OCI-LY1 (cell line): ENCODE results near the gene RPL35A.
"Not testable (repeated sequence)": the region's sequence is repeated elsewhere in the genome, so short reads cannot be mapped to it uniquely, and the experiment has no call there.

ENCODE experiments used
- H2AFZ ChIP-seq: fragments of 200-600 bp; sonication (generic), shearing (Covaris generic); 2 replicates; pipeline ENCODE4 v1.6.0; 2014; ENCODE audit warnings: antibody characterized with exemption, mild to moderate bottlenecking, low read length
- H3F3A ChIP-seq: fragments of 200-600 bp; sonication (generic), shearing (Covaris generic); 2 replicates; pipeline ENCODE4 v1.6.0; 2014; ENCODE audit warnings: mild to moderate bottlenecking, antibody characterized with exemption, low read length, moderate library complexity; ENCODE audit not compliant: insufficient read depth
- H3K27ac ChIP-seq: fragments of 200-600 bp; sonication (generic); 2 replicates; pipeline ENCODE4 v1.5.1; 2014; ENCODE audit warnings: low read length, mixed run types, mild to moderate bottlenecking, low read depth; ENCODE audit not compliant: poor library complexity, severe bottlenecking
- H3K27me3 ChIP-seq: fragments of 200-600 bp; sonication (generic); 2 replicates; pipeline ENCODE4 v1.6.0; 2014; ENCODE audit warnings: antibody characterized with exemption, mild to moderate bottlenecking, low read length, moderate library complexity; ENCODE audit not compliant: insufficient read depth
- H3K36me3 ChIP-seq: fragments of 200-600 bp; sonication (generic); 2 replicates; pipeline ENCODE4 v1.6.1; 2014; ENCODE audit warnings: mild to moderate bottlenecking, antibody characterized with exemption, low read length, moderate library complexity, mixed read lengths; ENCODE audit not compliant: insufficient read depth
- H3K4me1 ChIP-seq: fragments of 200-600 bp; sonication (generic); 2 replicates; pipeline ENCODE4 v1.5.1; 2014; ENCODE audit warnings: mild to moderate bottlenecking, low read length, moderate library complexity; ENCODE audit not compliant: insufficient read depth, severe bottlenecking
- H3K4me2 ChIP-seq: fragments of 200-600 bp; sonication (generic), shearing (Covaris generic); 2 replicates; pipeline ENCODE4 v1.6.1; 2014; ENCODE audit warnings: low read length
- H3K4me3 ChIP-seq: fragments of 200-600 bp; sonication (generic); 2 replicates; pipeline ENCODE4 v1.5.1; 2014; ENCODE audit warnings: low read length, low read depth, mild to moderate bottlenecking, mixed read lengths; ENCODE audit not compliant: poor library complexity, severe bottlenecking
- H3K79me2 ChIP-seq: fragments of 200-600 bp; shearing (Covaris generic); 2 replicates; pipeline ENCODE4 v1.6.1; 2016; ENCODE audit warnings: mixed run types, low read length, mixed read lengths; ENCODE audit not compliant: insufficient read depth
- H3K9ac ChIP-seq: fragments of 200-600 bp; sonication (generic), shearing (Covaris generic); 2 replicates; pipeline ENCODE4 v1.6.1; 2014; ENCODE audit warnings: mild to moderate bottlenecking, low read length, mixed read lengths
- H3K9me2 ChIP-seq: fragments of 200-600 bp; sonication (generic), shearing (Covaris generic); 2 replicates; pipeline ENCODE4 v1.6.1; 2014; ENCODE audit warnings: low read depth, mild to moderate bottlenecking, low read length, mixed read lengths
- H3K9me3 ChIP-seq: fragments of 200-600 bp; shearing (Covaris generic); 2 replicates; pipeline ENCODE4 v1.6.1; 2014; ENCODE audit warnings: low read length, mixed read lengths
- H4K20me1 ChIP-seq: fragments of 200-600 bp; sonication (generic), shearing (Covaris generic); 2 replicates; pipeline ENCODE4 v1.6.0; 2016; ENCODE audit warnings: mild to moderate bottlenecking, low read length; ENCODE audit not compliant: insufficient read depth
- EZH2 ChIP-seq: fragments of 200-600 bp; sonication (generic), shearing (Covaris generic); IDR thresholded peaks from 2 replicates; pipeline ENCODE4 v1.8.0; 2017; ENCODE audit warnings: borderline replicate concordance, mixed run types, mild to moderate bottlenecking, antibody characterized with exemption, low read length, moderate library complexity, mixed read lengths
- TF ChIP-seq, protein P1 (sequence below): fragments of 200-600 bp; sonication (generic), shearing (Covaris generic); IDR thresholded peaks from 2 replicates; pipeline ENCODE4 v1.5.1; 2017; ENCODE audit warnings: mild to moderate bottlenecking, antibody characterized with exemption, low read length, moderate library complexity, mixed read lengths

Gene RPL35A

DNA sequence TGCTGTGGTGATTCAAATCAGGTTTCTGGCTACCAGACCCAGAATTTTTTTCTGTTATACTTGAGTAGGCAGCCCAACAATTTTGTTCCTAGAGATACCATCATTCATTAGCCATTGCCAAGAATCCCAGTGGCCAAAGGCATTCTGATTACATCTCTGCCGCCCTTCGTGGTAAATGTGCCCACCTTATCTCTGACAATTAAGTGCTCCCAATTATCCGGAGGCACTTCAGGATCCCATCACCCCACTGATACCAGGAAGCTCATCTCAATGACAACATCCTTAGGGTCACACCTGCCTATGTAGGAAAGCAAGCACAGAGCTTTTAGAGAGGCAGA lies 43.2 kb upstream of the RPL35A start:
- H3K4me2 ChIP-seq = no peak overlapping the region; the same call in 1 of the 2 replicates

GRCh38 chr3:197907196-197907595 lies 42.8 kb upstream of the RPL35A start:
- no peaks in the 10 kb centered on the region; the same call in 1 of the 2 replicates for H3K9me3 ChIP-seq
- H3K27me3 ChIP-seq = no peaks in the 10 kb centered on the region
- no peak overlapping the region for H3K9ac ChIP-seq
- H3K9me2 ChIP-seq = no peaks in the 10 kb centered on the region
- no peak overlapping the region for H3K4me2 ChIP-seq
- no peak overlapping the region for H2AFZ ChIP-seq
- no peak overlapping the region for H3K27ac ChIP-seq
- peaks cover 7% of the 10 kb centered on the region; the same call in 1 of the 2 replicates for H3F3A ChIP-seq
- peaks cover 39% of the 10 kb centered on the region for H3K4me1 ChIP-seq
- H3K79me2 ChIP-seq = peaks cover 43% of the 10 kb centered on the region
- H4K20me1 ChIP-seq = no peaks in the 10 kb centered on the region
- TF ChIP-seq, protein P1, sequence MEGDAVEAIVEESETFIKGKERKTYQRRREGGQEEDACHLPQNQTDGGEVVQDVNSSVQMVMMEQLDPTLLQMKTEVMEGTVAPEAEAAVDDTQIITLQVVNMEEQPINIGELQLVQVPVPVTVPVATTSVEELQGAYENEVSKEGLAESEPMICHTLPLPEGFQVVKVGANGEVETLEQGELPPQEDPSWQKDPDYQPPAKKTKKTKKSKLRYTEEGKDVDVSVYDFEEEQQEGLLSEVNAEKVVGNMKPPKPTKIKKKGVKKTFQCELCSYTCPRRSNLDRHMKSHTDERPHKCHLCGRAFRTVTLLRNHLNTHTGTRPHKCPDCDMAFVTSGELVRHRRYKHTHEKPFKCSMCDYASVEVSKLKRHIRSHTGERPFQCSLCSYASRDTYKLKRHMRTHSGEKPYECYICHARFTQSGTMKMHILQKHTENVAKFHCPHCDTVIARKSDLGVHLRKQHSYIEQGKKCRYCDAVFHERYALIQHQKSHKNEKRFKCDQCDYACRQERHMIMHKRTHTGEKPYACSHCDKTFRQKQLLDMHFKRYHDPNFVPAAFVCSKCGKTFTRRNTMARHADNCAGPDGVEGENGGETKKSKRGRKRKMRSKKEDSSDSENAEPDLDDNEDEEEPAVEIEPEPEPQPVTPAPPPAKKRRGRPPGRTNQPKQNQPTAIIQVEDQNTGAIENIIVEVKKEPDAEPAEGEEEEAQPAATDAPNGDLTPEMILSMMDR = no peak
- peaks cover 47% of the 10 kb centered on the region for H3K36me3 ChIP-seq
- no peak overlapping the region for H3K4me3 ChIP-seq

More for the DNA sequence above, 43.2 kb upstream of the RPL35A start:
- peaks cover 7% of the 10 kb centered on the region; the same call in 1 of the 2 replicates for H3F3A ChIP-seq
- peak overlapping the region; percentile 11 for H3K27ac ChIP-seq
- H3K36me3 ChIP-seq = peaks cover 51% of the 10 kb centered on the region
- no peak overlapping the region for H3K9ac ChIP-seq
- H3K9me3 ChIP-seq = no peaks in the 10 kb centered on the region; the same call in 1 of the 2 replicates
- no peaks in the 10 kb centered on the region for H3K27me3 ChIP-seq
- no peaks in the 10 kb centered on the region for H3K9me2 ChIP-seq
- H3K4me1 ChIP-seq = peaks cover 39% of the 10 kb centered on the region
- TF ChIP-seq, protein P1 = no peak
- no peak for TF ChIP-seq EZH2
- H3K4me3 ChIP-seq = no peak overlapping the region
- no peaks in the 10 kb centered on the region for H4K20me1 ChIP-seq
- H2AFZ ChIP-seq = no peak overlapping the region
- H3K79me2 ChIP-seq = peaks cover 42% of the 10 kb centered on the region

- not testable (repeated sequence) for H4K20me1 ChIP-seq, H3F3A ChIP-seq, H3K4me2 ChIP-seq, H3K9me3 ChIP-seq, H2AFZ ChIP-seq, H3K27ac ChIP-seq, H3K4me3 ChIP-seq, H3K27me3 ChIP-seq, H3K9me2 ChIP-seq, H3K9ac ChIP-seq
- Histone ChIP-seq H3K36me3 (peaks cover 37% of the 10 kb centered on the region), H3K4me1 (peaks cover 49% of the 10 kb centered on the region), H3K79me2 (peaks cover 36% of the 10 kb centered on the region)
Observed at GRCh38 chr3:197908550-197908949, 41.4 kb upstream of the RPL35A start.

- no peaks in the 10 kb centered on the region for H3K9me3 ChIP-seq
- no peaks in the 10 kb centered on the region for H3K9me2 ChIP-seq
- no peak overlapping the region for H3K9ac ChIP-seq
- no peaks in the 10 kb centered on the region for H4K20me1 ChIP-seq
- peaks cover 33% of the 10 kb centered on the region for H3K79me2 ChIP-seq
- H2AFZ ChIP-seq = no peak overlapping the region
- H3F3A ChIP-seq = peaks cover 7% of the 10 kb centered on the region; the same call in 1 of the 2 replicates
- H3K4me1 ChIP-seq = peaks cover 53% of the 10 kb centered on the region
- no peak overlapping the region for H3K27ac ChIP-seq
- TF ChIP-seq EZH2 = no peak
- TF ChIP-seq, protein P1 = no peak
- peaks cover 35% of the 10 kb centered on the region for H3K36me3 ChIP-seq
- no peak overlapping the region for H3K4me3 ChIP-seq
- H3K4me2 ChIP-seq = no peak overlapping the region
- no peaks in the 10 kb centered on the region for H3K27me3 ChIP-seq
Observed at GRCh38 chr3:197908957-197909701, 40.9 kb upstream of the RPL35A start.
